ENCODE results near the gene ZNF331. TPM values are rescaled to one million over a fixed set of nuclear protein-coding genes. Genes with fewer than 3 reads are reported as not detected.

Gene ZNF331
- total and polyA plus RNA-seq, 2 of the 8 experiments (the other 6 are each of a cell fraction or from before 2014, with no cell fraction given) = 30.0 to 44.1 TPM

DNA sequence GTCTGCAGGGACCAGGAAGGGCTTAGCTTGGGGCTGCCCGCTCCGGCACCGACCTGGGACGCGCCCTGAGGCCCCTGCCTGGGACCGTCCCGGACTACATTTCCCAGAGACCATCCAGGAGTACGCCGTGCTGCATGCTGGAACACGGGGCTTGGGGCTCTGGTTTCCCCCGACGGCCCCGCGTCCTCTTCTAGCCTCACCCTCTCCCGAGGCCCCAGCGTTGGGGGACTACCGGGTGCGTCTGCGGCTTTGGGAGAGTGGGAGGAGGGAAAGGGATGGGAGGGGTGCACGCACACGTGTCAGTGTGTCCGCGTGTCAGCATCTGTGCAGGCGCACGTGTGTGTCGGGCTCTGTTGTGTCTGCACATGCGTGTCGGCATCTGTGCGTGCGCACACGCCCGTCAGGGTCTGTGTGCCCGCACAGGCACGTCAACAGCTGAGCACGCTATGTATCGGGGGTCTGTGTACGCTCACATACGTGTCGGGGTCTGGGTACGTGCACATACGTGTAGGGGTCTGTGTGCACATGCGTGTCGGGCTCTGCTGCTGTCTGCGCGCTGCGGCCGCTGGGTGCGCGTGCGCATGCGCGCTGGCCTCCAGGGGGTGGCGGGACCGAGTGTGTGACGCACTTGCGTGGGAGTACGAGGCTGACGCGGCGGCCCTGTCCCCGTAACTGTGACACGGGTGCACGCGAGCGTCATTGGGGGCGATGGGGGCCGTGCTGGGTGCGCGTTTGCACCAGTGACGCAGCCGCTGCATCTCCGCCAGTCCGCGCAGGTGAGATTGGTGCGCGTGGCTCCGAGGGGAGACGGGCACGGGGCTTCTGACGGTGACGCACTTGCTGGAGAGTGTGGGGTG is at the start of gene ZNF331 (continued):
- no peak for TF ChIP-seq CBX8 (IDR thresholded peaks at IDR 0.05; ENCODE audit: borderline replicate concordance, low read depth, low read length)
- TF ChIP-seq TEAD4 (IDR thresholded peaks at IDR 0.05; ENCODE audit: low read depth, low read length) = no peak
- TF ChIP-seq KDM1A (IDR thresholded peaks at IDR 0.05; ENCODE audit: borderline replicate concordance, low read length) = no peak
- TF ChIP-seq SAP30 (IDR thresholded peaks at IDR 0.05; ENCODE audit: insufficient read depth, insufficient replicate concordance, low read length) = no peak
- TF ChIP-seq HDAC6 (IDR thresholded peaks at IDR 0.05; ENCODE audit: low read depth, low read length) = no peak
- no peak for TF ChIP-seq CHD7 (IDR thresholded peaks at IDR 0.05; ENCODE audit: insufficient replicate concordance, low read length)
- TF ChIP-seq TAF7 (optimal IDR thresholded peaks at IDR 0.05; ENCODE audit: borderline replicate concordance, low read depth, low read length) = no peak
- no peak for TF ChIP-seq EZH2 (IDR thresholded peaks at IDR 0.05; ENCODE audit: low read depth, low read length, severe bottlenecking)
- TF ChIP-seq CEBPB (IDR thresholded peaks at IDR 0.05; ENCODE audit: low read depth, low read length) = no peak

Measured in H1 (cell line).